ENCODE data around the gene LYST. TPM values are rescaled to one million over a fixed set of nuclear protein-coding genes. Genes with fewer than 3 reads are reported as not detected.

The LYST gene
- total and polyA plus RNA-seq, 7 donors: 2.4 to 8.6 (median 5.6) TPM

- no peak overlapping the region for H3K27ac ChIP-seq
- no peaks in the 10 kb centered on the region for H3K27me3 ChIP-seq (ENCODE audit: insufficient read depth in 3 of 3, low read length in 2 of 3)
- no peak for DNase-seq
- H3K9me3 ChIP-seq: no peaks in the 10 kb centered on the region
- intact Hi-C loops (cut with DNase I): no loop called here
- TF ChIP-seq CTCF (IDR thresholded peaks at IDR 0.05): no peak
- ATAC-seq: peak in 1 of 4 donors; percentile 45
- 28 to 88% (median 55%) methylated on average over 2 of the region's 2 CpGs for WGBS, 3 donors
- no peaks in the 10 kb centered on the region for H3K36me3 ChIP-seq (ENCODE audit: insufficient read depth in 1 of 2, low read depth in 1 of 2)
- H3K4me3 ChIP-seq: no peak overlapping the region
- H3K4me1 ChIP-seq: peaks cover 17% of the 10 kb centered on the region
Measured at GRCh38 chr1:235857756-235858155, 8.9 kb downstream of the LYST start.

- H3K27ac ChIP-seq: no peak overlapping the region
- H3K27me3 ChIP-seq (ENCODE audit: insufficient read depth in 3 of 3, low read length in 2 of 3): no peaks in the 10 kb centered on the region
- TF ChIP-seq CTCF (IDR thresholded peaks at IDR 0.05): no peak
- no peak for DNase-seq
- no peak overlapping the region for H3K4me3 ChIP-seq
- H3K36me3 ChIP-seq (ENCODE audit: insufficient read depth in 1 of 2, low read depth in 1 of 2): no peaks in the 10 kb centered on the region
- no peaks in the 10 kb centered on the region for H3K9me3 ChIP-seq
- peaks cover 17% of the 10 kb centered on the region for H3K4me1 ChIP-seq
- intact Hi-C loops (cut with DNase I): no loop called here
- 76 to 90% (median 79%) methylated on average over 1 of the region's 1 CpG for WGBS, 3 donors
- ATAC-seq: no peak
Measured at GRCh38 chr1:235855811-235856429, 10.8 kb downstream of the LYST start.

GRCh38 chr1:235854347-235854746, 12.4 kb downstream of the LYST start:
- H3K9me3 ChIP-seq: no peaks in the 10 kb centered on the region
- H3K36me3 ChIP-seq (ENCODE audit: insufficient read depth in 1 of 2, low read depth in 1 of 2): no peaks in the 10 kb centered on the region
- WGBS, 3 donors: 88 to 95% (median 89%) methylated on average over 3 of the region's 3 CpGs
- no peak overlapping the region for H3K4me3 ChIP-seq
- no peak for ATAC-seq
- intact Hi-C loops (cut with DNase I): no loop called here
- DNase-seq: no peak
- TF ChIP-seq CTCF (IDR thresholded peaks at IDR 0.05): no peak
- no peak overlapping the region for H3K27ac ChIP-seq
- H3K4me1 ChIP-seq: peaks cover 12% of the 10 kb centered on the region
- H3K27me3 ChIP-seq (ENCODE audit: insufficient read depth in 3 of 3, low read length in 2 of 3): no peaks in the 10 kb centered on the region

GRCh38 chr1:235853653-235854052, 13.1 kb downstream of the LYST start:
- 82 to 85% (median 82%) methylated on average over 7 of the region's 7 CpGs for WGBS, 3 donors
- Histone ChIP-seq H3K9me3 (no peaks in the 10 kb centered on the region), H3K4me3 (no peak overlapping the region), H3K36me3 (ENCODE audit: insufficient read depth in 1 of 2, low read depth in 1 of 2) (no peaks in the 10 kb centered on the region), H3K27ac (no peak overlapping the region), H3K4me1 (peaks cover 10% of the 10 kb centered on the region), H3K27me3 (ENCODE audit: insufficient read depth in 3 of 3, low read length in 2 of 3) (no peaks in the 10 kb centered on the region)
- TF ChIP-seq CTCF (IDR thresholded peaks at IDR 0.05): no peak
- DNase-seq (no peak), ATAC-seq (no peak)
- intact Hi-C loops (cut with DNase I): no loop called here

- intact Hi-C loops (cut with DNase I): no loop called here
- Histone ChIP-seq H3K9me3 (no peaks in the 10 kb centered on the region), H3K4me3 (no peak overlapping the region), H3K4me1 (peaks cover 2% of the 10 kb centered on the region), H3K27me3 (ENCODE audit: insufficient read depth in 3 of 3, low read length in 2 of 3) (no peaks in the 10 kb centered on the region), H3K27ac (no peak overlapping the region), H3K36me3 (ENCODE audit: insufficient read depth in 1 of 2, low read depth in 1 of 2) (no peaks in the 10 kb centered on the region)
- no peak for DNase-seq
- no peak for ATAC-seq
- 58 to 71% (median 59%) methylated on average over 3 of the region's 3 CpGs for WGBS, 3 donors
- no peak for TF ChIP-seq CTCF (IDR thresholded peaks at IDR 0.05)
Measured at GRCh38 chr1:235852887-235853286, 13.8 kb downstream of the LYST start.
